Common myeloid progenitor, CD34-positive (primary cell): ENCODE results near the gene CD4.

Experiments used
- CTCF ChIA-PET: fragments of 350-600 bp; sonication (Branson Sonifier 250); formaldehyde crosslinking; loops from one replicate; lab custom pipeline; 2021; ENCODE audit warnings: antibody characterized with exemption; lab: Charles Lee
- POLR2A ChIA-PET: fragments of 350-600 bp; sonication (Branson Sonifier 250); formaldehyde crosslinking; loops from one replicate; lab custom pipeline; 2021; ENCODE audit warnings: antibody characterized with exemption; lab: Charles Lee
- DNase-seq, 3 donors: peaks; one replicate each; pipeline versions ENCODE4 v3.0.0 to v3.0.0-alpha.2; 2013
- H3K27ac ChIP-seq, 2 experiments: 1 replicate in 1 of 2; 2 replicates in 1 of 2; pipeline ENCODE4 v1.7.0; 2013; ENCODE audit warnings: inconsistent platforms in 2 of 2, low read length in 2 of 2, mild to moderate bottlenecking in 2 of 2, low read depth in 1 of 2, moderate library complexity in 1 of 2; ENCODE audit not compliant: severe bottlenecking in 2 of 2, insufficient read depth in 1 of 2, poor library complexity in 1 of 2
- H3K27me3 ChIP-seq, 5 experiments: replicated peaks in 2 of 5; 1 replicate in 3 of 5; 2 replicates in 2 of 5; pipeline versions ENCODE4 v1.6.1 to v1.7.0; 2013; ENCODE audit warnings: low read length in 4 of 5, mild to moderate bottlenecking in 2 of 5, moderate library complexity in 2 of 5, inconsistent platforms in 1 of 5; ENCODE audit not compliant: insufficient read depth in 5 of 5, control insufficient read depth in 4 of 5
- H3K36me3 ChIP-seq, 4 experiments: 1 replicate in 2 of 4; 2 replicates in 2 of 4; pipeline versions ENCODE4 v1.6.1 to v1.7.0; 2013; ENCODE audit warnings: low read length in 3 of 4, control low read depth in 1 of 4, mild to moderate bottlenecking in 1 of 4; ENCODE audit not compliant: control insufficient read depth in 4 of 4, insufficient read depth in 4 of 4
- H3K4me1 ChIP-seq, 4 experiments: 1 replicate in 3 of 4; 2 replicates in 1 of 4; pipeline versions ENCODE4 v1.6.1 to v1.7.1; 2013; ENCODE audit warnings: low read length in 3 of 4, mild to moderate bottlenecking in 3 of 4, control low read depth in 1 of 4, inconsistent platforms in 1 of 4, moderate library complexity in 1 of 4; ENCODE audit not compliant: control insufficient read depth in 4 of 4, insufficient read depth in 4 of 4; ENCODE audit errors: control extremely low read depth in 1 of 4
- H3K4me3 ChIP-seq, 7 experiments: 1 replicate in 4 of 7; 2 replicates in 3 of 7; pipeline versions ENCODE4 v1.5.1 to v1.7.0; 2013; ENCODE audit warnings: mild to moderate bottlenecking in 7 of 7, low read length in 6 of 7, moderate library complexity in 6 of 7, inconsistent platforms in 2 of 7, low read depth in 2 of 7, control low read depth in 1 of 7; ENCODE audit not compliant: insufficient read depth in 4 of 7, control insufficient read depth in 1 of 7; ENCODE audit errors: extremely low read depth in 1 of 7
- H3K9me3 ChIP-seq, 5 experiments: 1 replicate in 4 of 5; 2 replicates in 1 of 5; pipeline versions ENCODE4 v1.6.1 to v1.7.1; 2013; ENCODE audit warnings: low read length in 4 of 5, mild to moderate bottlenecking in 2 of 5, inconsistent platforms in 1 of 5, low read depth in 1 of 5, moderate library complexity in 1 of 5; ENCODE audit not compliant: control insufficient read depth in 4 of 5, insufficient read depth in 2 of 5; ENCODE audit errors: control extremely low read depth in 1 of 5
- WGBS: methylation state at CpG from one replicate; pipeline ENCODE4 v1.1.5; 2013; ENCODE audit not compliant: insufficient coverage; 5-methylcytosine and 5-hydroxymethylcytosine counted together

CD4 gene

DNA sequence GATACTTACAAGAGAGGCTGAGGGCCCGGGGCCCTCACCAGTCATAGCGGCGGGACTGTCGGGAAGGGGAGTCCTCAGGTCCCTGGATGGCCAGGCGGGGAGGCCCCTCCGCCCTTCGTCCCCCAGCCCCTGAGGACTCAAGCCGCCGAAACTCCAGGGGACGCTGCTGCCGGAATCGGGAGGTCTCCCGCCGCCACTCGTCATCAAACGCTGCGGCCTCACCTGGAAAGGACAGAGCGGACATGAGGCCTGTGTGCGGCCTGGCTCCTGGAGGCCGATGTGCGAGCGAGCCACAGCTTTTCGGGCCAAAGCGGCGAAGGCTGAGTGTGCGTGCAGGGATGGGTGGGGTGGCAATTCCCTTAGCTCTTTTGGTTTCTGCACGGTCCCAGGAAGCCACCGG, 40.6 kb upstream of the CD4 start:
- ChIA-PET POLR2A (no interaction called here), CTCF (no interaction called here)
- no peak for DNase-seq
- Histone ChIP-seq H3K27me3 (no peaks in the 10 kb centered on the region), H3K4me3 (no peak overlapping the region), H3K27ac (no peak overlapping the region), H3K4me1 (peaks cover 4 to 44% (median 38%) of the 10 kb centered on the region in 4 experiments), H3K36me3 (peaks cover 9 to 51% (median 34%) of the 10 kb centered on the region in 4 experiments), H3K9me3 (no peaks in the 10 kb centered on the region)
- WGBS = 95% methylated on average over 22 of the region's 28 CpGs

DNA sequence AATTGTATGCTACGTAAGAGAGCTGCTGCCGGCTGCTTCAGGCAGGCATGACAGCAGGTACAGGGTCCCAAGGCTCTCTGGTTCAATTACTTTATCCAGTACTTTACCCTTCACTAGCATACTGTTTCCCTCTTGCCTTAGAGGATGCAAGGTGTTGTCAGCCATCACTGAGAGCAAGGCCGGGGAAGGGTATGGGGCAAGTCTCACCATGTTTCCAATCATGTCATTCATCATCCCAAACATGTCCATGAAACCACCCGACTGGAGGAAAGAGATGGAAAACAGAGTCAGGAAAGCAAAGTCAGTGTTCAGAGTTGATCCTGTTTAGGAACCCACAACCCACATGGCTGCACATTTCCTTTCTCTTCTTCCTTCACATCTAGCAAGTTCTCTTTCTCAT, 38.8 kb upstream of the CD4 start:
- Histone ChIP-seq H3K4me1 (peaks cover 7 to 38% (median 32%) of the 10 kb centered on the region in 4 experiments), H3K27ac (no peak overlapping the region), H3K9me3 (no peaks in the 10 kb centered on the region), H3K4me3 (no peak overlapping the region), H3K36me3 (peaks cover 9 to 51% (median 34%) of the 10 kb centered on the region in 4 experiments), H3K27me3 (no peaks in the 10 kb centered on the region)
- WGBS = 89% methylated on average over 3 of the region's 4 CpGs
- no peak for DNase-seq
- CTCF ChIA-PET = interaction anchor here (0.8 to 10.5 kb wide), 4 partner anchors 20 to 85 kb away, joined by 3 to 237 read pairs (median 3); partner anchors contain the start of genes LAG3 and PTMS
- POLR2A ChIA-PET = no interaction called here

DNA sequence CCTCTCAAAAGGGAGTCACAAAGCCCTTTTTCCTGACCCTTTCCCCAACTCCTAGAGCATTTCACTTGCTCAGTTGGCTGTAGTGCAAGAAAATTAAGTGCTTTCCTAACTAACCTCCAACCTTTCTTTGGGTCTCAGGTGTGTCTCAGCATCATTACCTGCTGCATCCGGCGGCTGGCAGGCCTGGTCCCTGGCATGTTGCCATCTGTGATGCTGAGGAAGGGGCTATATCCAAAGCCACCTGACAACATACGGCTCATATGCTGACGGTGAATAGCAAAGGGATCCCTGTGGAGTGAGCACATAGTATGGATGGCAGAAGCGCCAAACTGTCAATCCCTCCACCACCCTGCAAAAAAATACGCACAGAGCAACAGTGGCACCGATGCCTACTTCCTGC, 37.6 kb upstream of the CD4 start:
- ChIA-PET CTCF (interaction anchor here (1.2 to 10.5 kb wide), 9 partner anchors 9 to 76 kb away, joined by 4 to 237 read pairs (median 28); partner anchors contain the start of genes COPS7A, GPR162, LAG3 and P3H3), POLR2A (interaction anchor here (1.9 to 2.2 kb wide), 2 partner anchors 14 to 74 kb away, joined by 6 to 12 read pairs; partner anchors contain the start of gene PTMS)
- H3K27me3 ChIP-seq = no peaks in the 10 kb centered on the region
- H3K27ac ChIP-seq = peak overlapping the region; percentile 92 to 97
- H3K4me3 ChIP-seq = peak overlapping the region in 5 of 7 experiments; percentile 83 to 93 (median 86)
- WGBS = 91% methylated on average over 5 of the region's 7 CpGs
- H3K9me3 ChIP-seq = no peaks in the 10 kb centered on the region
- DNase-seq = no peak
- peaks cover 9 to 51% (median 34%) of the 10 kb centered on the region in 4 experiments for H3K36me3 ChIP-seq
- peaks cover 7 to 28% (median 23%) of the 10 kb centered on the region in 4 experiments for H3K4me1 ChIP-seq

DNA sequence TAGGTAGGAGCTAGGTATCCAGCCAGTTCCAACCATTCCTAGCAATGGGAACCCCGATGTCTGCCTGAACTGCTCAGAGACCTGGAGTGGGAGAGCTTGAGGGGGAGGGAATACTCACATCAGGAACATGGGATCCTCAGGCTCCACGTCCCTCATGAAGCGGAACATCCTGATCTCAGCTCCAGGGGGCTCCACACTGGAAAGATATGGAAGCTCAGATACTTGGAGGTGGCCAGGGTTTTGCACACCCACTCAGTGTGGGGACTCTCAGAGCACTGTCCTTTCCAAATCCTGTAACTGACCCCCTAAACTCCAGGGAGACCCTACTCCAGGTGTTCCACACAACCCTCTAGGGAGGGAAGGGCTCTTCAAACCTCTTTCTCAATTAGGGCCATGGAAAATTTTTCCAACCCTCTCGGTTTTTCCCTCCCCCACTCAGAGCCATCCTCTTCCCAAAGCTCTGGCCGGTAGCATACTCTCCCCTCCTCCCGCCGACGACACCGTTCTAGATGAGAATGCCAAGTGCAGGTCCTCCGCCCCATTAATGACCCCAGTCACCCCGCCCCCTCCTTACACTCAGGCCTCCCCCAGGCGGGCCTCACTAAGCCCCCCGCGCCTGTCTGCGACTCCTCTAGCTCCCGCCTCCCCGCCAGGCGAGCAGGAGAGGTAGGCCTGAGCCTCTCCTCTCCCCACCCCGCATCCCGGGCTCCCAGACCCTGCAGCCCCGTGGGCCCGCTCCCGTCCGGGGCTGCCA, 37.0 kb upstream of the CD4 start:
- Histone ChIP-seq H3K9me3 (no peaks in the 10 kb centered on the region), H3K4me1 (peaks cover 7 to 25% (median 24%) of the 10 kb centered on the region in 4 experiments), H3K36me3 (peaks cover 9 to 46% (median 29%) of the 10 kb centered on the region in 4 experiments), H3K27ac (peak overlapping the region; percentile 92 to 97), H3K27me3 (no peaks in the 10 kb centered on the region), H3K4me3 (peak overlapping the region; percentile 80 to 93 (median 86))
- WGBS = 15% methylated on average over 14 of the region's 24 CpGs
- ChIA-PET CTCF (interaction anchor here (0.9 to 10.5 kb wide), 22 partner anchors 10 to 131 kb away, joined by 3 to 237 read pairs (median 8); partner anchors contain the start of genes CD4, COPS7A, GPR162 and LAG3), POLR2A (interaction anchor here (1.1 to 2.2 kb wide), 9 partner anchors 11 to 99 kb away, joined by 3 to 12 read pairs (median 7); partner anchors contain the start of genes CDCA3, COPS7A, GPR162 and PTMS)
- peak in 2 of 3 donors; percentile 61 to 72 for DNase-seq

DNA sequence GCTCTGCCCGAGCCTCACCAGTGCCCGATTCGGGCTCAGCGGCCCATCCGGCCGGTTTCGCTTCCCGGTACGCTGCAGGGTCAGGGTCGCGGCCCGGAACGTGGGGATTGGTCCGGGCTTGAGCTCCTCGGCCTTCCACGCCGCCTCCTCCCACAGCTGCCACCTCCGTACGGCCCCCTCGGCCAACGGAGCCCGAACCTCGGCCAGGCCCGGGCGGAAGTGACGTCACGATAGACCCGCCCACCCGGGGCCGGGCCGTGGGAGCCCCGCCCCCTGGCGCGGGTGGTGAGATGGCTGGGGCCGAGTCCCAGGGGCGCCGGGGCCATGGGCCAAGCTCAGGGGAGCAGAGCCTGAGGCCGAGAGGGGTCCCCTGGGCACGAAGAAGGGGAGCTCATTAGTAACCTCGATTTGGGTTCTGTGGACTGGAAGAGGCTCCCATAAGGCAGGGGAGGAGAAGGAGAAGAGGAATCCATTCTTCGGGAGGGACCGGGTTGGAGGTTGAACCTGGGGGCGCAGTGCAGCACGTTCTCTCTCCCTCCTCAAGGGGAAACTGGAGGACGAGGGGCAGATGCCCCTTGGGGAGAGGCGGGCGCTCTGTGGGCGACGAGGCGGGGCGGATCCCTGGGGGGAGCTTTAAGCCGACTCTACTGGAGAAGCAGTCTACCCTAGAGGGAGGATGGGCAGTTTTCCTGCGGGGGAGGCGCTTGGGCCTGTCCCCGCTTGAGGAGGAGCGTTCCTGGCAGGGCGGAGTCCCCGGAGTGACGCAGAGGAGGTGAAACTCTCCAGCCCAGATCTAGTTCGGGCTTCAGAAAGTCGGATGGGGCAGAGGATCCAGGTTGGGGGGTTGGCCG, 36.2 kb upstream of the CD4 start, which contains the start of gene MLF2:
MLF2 (minus strand) TSS at position 221 of the 851 bp plus-strand sequence. CDS start 807 bp downstream, outside the sequence.
- Histone ChIP-seq H3K4me3 (peak within 1 kb of the TSS; percentile 80 to 93 (median 86)), H3K4me1 (peaks cover 7 to 25% (median 24%) of the 10 kb centered on the region in 4 experiments), H3K36me3 (peaks cover 7 to 38% (median 25%) of the 10 kb centered on the region in 4 experiments), H3K27ac (peak within 1 kb of the TSS; percentile 92 to 97), H3K9me3 (no peaks in the 10 kb centered on the region), H3K27me3 (no peaks in the 10 kb centered on the region)
- CTCF ChIA-PET = interaction anchor here (0.5 to 10.5 kb wide), 34 partner anchors 9 to 354 kb away, joined by 3 to 237 read pairs (median 5); partner anchors contain the start of genes CD4, COPS7A, GPR162 and LAG3
- POLR2A ChIA-PET = interaction anchor here (1.1 to 2.2 kb wide), 10 partner anchors 11 to 99 kb away, joined by 3 to 12 read pairs (median 6); partner anchors contain the start of genes CDCA3, COPS7A, GPR162 and PTMS
- 0% methylated on average over 39 of the region's 62 CpGs for WGBS
- DNase-seq = peak; percentile 96 to 99 (median 98)

DNA sequence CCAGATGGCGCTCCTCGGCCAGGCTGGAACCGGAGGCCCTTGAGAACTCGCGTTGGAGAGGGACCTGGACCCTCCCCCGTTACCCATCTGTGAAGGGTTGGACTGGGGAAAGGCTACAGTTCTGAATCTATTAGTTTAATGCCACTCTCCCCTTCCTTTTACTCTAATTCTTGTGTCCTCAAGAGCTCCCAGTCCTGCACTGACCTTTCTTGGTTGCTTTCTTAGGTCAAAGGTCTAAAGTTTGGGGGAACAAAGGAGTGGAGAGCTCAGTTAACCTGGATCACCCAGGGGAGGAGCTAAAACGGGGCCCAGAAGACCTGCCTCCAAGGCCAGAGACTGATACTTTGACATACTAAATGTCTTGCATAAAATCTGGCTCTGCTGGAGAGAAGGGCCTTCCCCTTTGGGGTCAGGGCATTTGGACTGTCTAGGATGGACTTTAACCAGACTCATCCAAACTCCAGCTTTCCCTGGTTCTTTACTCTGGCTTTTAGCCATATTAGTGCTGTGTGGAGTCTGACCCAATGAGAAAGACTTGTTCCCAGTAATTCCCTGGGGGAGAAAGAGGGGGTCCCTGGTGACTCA, 35.5 kb upstream of the CD4 start:
- H3K27ac ChIP-seq = peak overlapping the region; percentile 92 to 97
- POLR2A ChIA-PET = interaction anchor here (1.4 to 2.2 kb wide), 7 partner anchors 12 to 98 kb away, joined by 4 to 12 read pairs (median 8); partner anchors contain the start of genes CDCA3, COPS7A, GPR162 and PTMS
- peaks cover 6 to 30% (median 22%) of the 10 kb centered on the region in 4 experiments for H3K36me3 ChIP-seq
- no peaks in the 10 kb centered on the region for H3K27me3 ChIP-seq
- 6% methylated on average over 3 of the region's 7 CpGs for WGBS
- no peak for DNase-seq
- H3K4me3 ChIP-seq = peak overlapping the region in 5 of 7 experiments; percentile 84 to 93 (median 86)
- no peaks in the 10 kb centered on the region for H3K9me3 ChIP-seq
- CTCF ChIA-PET = interaction anchor here (0.5 to 10.5 kb wide), 30 partner anchors 8 to 353 kb away, joined by 3 to 237 read pairs (median 7); partner anchors contain the start of genes CD4, COPS7A, GPR162 and LAG3
- peaks cover 7 to 25% (median 24%) of the 10 kb centered on the region in 4 experiments for H3K4me1 ChIP-seq
